ENCODE results near the gene VEGFC.

DNA sequence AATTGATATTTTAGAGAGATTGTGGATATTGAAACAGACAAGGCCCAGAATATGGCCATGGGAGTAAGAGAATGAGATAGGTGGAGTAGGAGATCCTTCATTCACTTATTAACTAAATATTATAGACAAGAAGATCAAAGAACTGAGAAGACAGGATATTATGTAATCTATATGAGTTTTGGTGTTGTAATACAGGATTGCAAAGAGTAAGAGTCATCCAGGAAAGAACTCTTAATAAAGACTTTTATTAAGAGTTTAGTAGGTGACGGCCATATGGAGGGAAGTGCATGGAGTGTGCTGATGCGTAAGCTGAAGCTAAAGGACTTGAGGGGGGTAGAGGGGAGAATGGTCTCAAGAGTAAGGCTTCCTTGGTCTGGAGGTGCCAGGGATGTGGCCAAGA is 153.7 kb downstream of the VEGFC start:
- TF ChIP-seq CTCF (IDR thresholded peaks at IDR 0.05) (no peak), POLR2A (IDR thresholded peaks at IDR 0.05) (no peak)

Data from uterus (tissue), 2 donors.